ENCODE results near the gene SPATC1L.

The SPATC1L gene

GRCh38 chr21:46168659-46169386, 15.4 kb downstream of the SPATC1L start:
- peak in 4 of 10 donors; percentile 5 to 80 (median 70) for DNase-seq
- intact Hi-C loops (cut with DNase I) = no loop called here

GRCh38 chr21:46168238-46168637, 16.0 kb downstream of the SPATC1L start:
- peak in 5 of 10 donors; percentile 1 to 74 (median 63) for DNase-seq
- intact Hi-C loops (cut with DNase I) = no loop called here

- no peak for DNase-seq
- intact Hi-C loops (cut with DNase I) = no loop called here
Measured at GRCh38 chr21:46165098-46165497, 19.2 kb downstream of the SPATC1L start.

- DNase-seq = no peak
- intact Hi-C loops (cut with DNase I) = no loop called here
Measured at GRCh38 chr21:46163380-46163779, 20.9 kb downstream of the SPATC1L start.

- intact Hi-C loops (cut with DNase I) = no loop called here
- peak in 6 of 10 donors; percentile 5 to 81 (median 39) for DNase-seq
Measured at GRCh38 chr21:46161633-46162592, 22.3 kb downstream of the SPATC1L start.

- intact Hi-C loops (cut with DNase I) = no loop called here
- peak in 8 of 10 donors; percentile 1 to 76 (median 6) for DNase-seq
Measured at GRCh38 chr21:46160907-46161632, 23.2 kb downstream of the SPATC1L start.

GRCh38 chr21:46160657-46160906, 23.7 kb downstream of the SPATC1L start:
- peak in 2 of 10 donors; percentile 0 to 72 for DNase-seq
- intact Hi-C loops (cut with DNase I) = no loop called here

- intact Hi-C loops (cut with DNase I) = no loop called here
- peak in 7 of 10 donors; percentile 4 to 72 (median 7) for DNase-seq
Measured at GRCh38 chr21:46159841-46160656, 24.2 kb downstream of the SPATC1L start.

GRCh38 chr21:46159390-46159789, 24.9 kb downstream of the SPATC1L start:
- intact Hi-C loops (cut with DNase I) = no loop called here
- DNase-seq = peak in 3 of 10 donors; percentile 7 to 43 (median 27)

- intact Hi-C loops (cut with DNase I) = no loop called here
- DNase-seq = peak in 5 of 10 donors; percentile 3 to 79 (median 6)
Measured at GRCh38 chr21:46158666-46159300, 25.5 kb downstream of the SPATC1L start.

GRCh38 chr21:46157987-46158451, 26.2 kb downstream of the SPATC1L start:
- peak in 5 of 10 donors; percentile 2 to 61 (median 35) for DNase-seq
- intact Hi-C loops (cut with DNase I) = no loop called here

GRCh38 chr21:46157396-46157986, 26.8 kb downstream of the SPATC1L start:
- DNase-seq = peak in 5 of 10 donors; percentile 1 to 77 (median 2)
- intact Hi-C loops (cut with DNase I) = no loop called here

- intact Hi-C loops (cut with DNase I) = no loop called here
- DNase-seq = peak in 1 of 10 donors; percentile 5
Measured at GRCh38 chr21:46156678-46157077, 27.6 kb downstream of the SPATC1L start.

- peak in 3 of 10 donors; percentile 3 to 30 (median 12) for DNase-seq
- intact Hi-C loops (cut with DNase I) = no loop called here
Measured at GRCh38 chr21:46156378-46156645, 27.9 kb downstream of the SPATC1L start.

- intact Hi-C loops (cut with DNase I) = no loop called here
Measured at GRCh38 chr21:46155514-46156377, 28.5 kb downstream of the SPATC1L start, which contains the start of gene FTCD. TSS of gene FTCD (minus strand) at chr21:46155579. CDS start at chr21:46155523, 56 bp downstream.

GRCh38 chr21:46154955-46155513, 29.2 kb downstream of the SPATC1L start:
- DNase-seq = peak in 7 of 10 donors; percentile 3 to 66 (median 13)
- intact Hi-C loops (cut with DNase I) = no loop called here

More at GRCh38 chr21:46155514-46156377, 28.5 kb downstream of the SPATC1L start, which contains the start of gene FTCD:
- DNase-seq = peak in 9 of 10 donors; percentile 1 to 75 (median 9)

GRCh38 chr21:46154155-46154954, 29.9 kb downstream of the SPATC1L start:
- DNase-seq = peak in 9 of 10 donors; percentile 3 to 81 (median 11)
- intact Hi-C loops (cut with DNase I) = no loop called here
